Activated CD4-positive, alpha-beta T cell treated with anti-CD3 and anti-CD28 coated beads for 36 hours (primary cell): ENCODE data around the gene SCAI. TPM values are rescaled to one million over a fixed set of nuclear protein-coding genes. Genes with fewer than 3 reads are reported as not detected.
"Not testable (repeated sequence)": the region's sequence is repeated elsewhere in the genome, so short reads cannot be mapped to it uniquely, and the experiment has no call there.

ENCODE experiments used
- ATAC-seq: fragments of 200-7000 bp; cut with Tn5 transposase; one replicate; pipeline ENCODE4 v1.10.0; 2021; ENCODE audit warnings: mild to moderate bottlenecking, moderate library complexity
- CTCF ChIA-PET: fragments of 350-600 bp; sonication (Branson Sonifier 250); formaldehyde crosslinking; loops from one replicate; lab custom pipeline; 2021; ENCODE audit warnings: antibody characterized with exemption; lab: Charles Lee
- POLR2A ChIA-PET: fragments of 350-600 bp; sonication (Branson Sonifier 250); formaldehyde crosslinking; loops from one replicate; lab custom pipeline; 2021; ENCODE audit warnings: antibody characterized with exemption, inconsistent platforms; lab: Charles Lee
- DNase-seq: peaks from one replicate; pipeline ENCODE4 v3.0.0-alpha.2; 2020
- H3K27ac Mint-ChIP-seq: one replicate; pipeline ENCODE4 v1.8.0; 2021; ENCODE audit warnings: mixed read lengths
- H3K27me3 Mint-ChIP-seq: one replicate; pipeline ENCODE4 v1.8.0; 2021; ENCODE audit warnings: mixed read lengths
- H3K36me3 Mint-ChIP-seq: one replicate; pipeline ENCODE4 v1.8.0; 2021; ENCODE audit warnings: low read depth, mixed read lengths
- H3K4me1 Mint-ChIP-seq: one replicate; pipeline ENCODE4 v1.8.0; 2021; ENCODE audit warnings: mixed read lengths
- H3K4me3 Mint-ChIP-seq: one replicate; pipeline ENCODE4 v1.8.0; 2021; ENCODE audit warnings: mild to moderate bottlenecking, moderate library complexity, mixed read lengths
- H3K9me3 Mint-ChIP-seq: one replicate; pipeline ENCODE4 v1.8.0; 2021; ENCODE audit warnings: low read depth, mixed read lengths
- intact Hi-C, 2 experiments: fragments of 100-400 bp; cut with DNase I in 1 of 2; cut with micrococcal nuclease in 1 of 2; formaldehyde crosslinking; loops; one replicate each; pipeline versions ENCODE4 v1.14.2 to v1.15.1; 2022 to 2024; cut with DNase I, micrococcal nuclease
- total RNA-seq, 2 experiments: library from RNA; stranded (reverse); gene quantifications; one replicate each; pipeline ENCODE4 v1.2.3, GENCODE V29; 2021

SCAI gene
- 10 to 100 TPM; 13.0 to 13.8 TPM for total RNA-seq

DNA sequence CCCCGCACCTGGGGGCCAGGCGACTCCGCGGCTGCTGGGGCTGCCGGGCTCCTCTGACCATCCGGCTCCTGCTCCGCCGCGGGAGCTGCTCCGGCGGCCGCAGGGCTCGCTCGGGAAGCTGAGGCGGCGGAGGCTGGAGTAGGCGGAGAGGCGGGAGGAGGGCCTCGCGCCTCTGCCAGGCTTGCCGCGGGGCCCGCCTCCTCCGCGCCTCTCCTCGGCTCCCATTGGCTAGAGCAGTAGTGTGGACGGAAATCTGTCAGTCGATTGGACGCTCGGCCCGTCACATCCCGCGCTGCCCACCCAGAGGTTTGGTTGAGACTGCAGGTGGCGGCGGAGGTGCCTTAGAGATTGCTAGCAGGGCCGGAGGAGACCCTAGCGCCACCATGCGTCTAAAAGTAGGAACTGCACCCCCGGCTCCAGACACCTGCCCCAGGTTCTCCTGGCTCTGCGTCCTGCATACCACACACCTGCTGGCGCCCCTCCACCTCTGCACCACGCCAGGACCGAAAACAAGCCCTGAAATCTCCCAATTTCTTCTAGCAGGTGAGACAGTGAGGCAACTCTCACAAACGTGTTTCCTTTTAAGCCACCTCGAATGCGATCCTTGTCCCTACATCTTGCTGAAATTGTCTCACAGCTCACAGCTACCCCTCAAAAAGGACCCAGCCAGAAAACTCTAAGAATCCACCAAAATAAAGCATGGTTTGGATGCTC, at the start of gene SCAI:
TSS of gene SCAI (minus strand) at position 152 of the 714 bp plus-strand sequence. CDS start at position 61, 91 bp downstream.
- peak within 1 kb of the TSS; percentile 83 for H3K4me3 Mint-ChIP-seq
- ChIA-PET CTCF (interaction anchor here (0.6 to 1.6 kb wide), 19 partner anchors 9 to 1014 kb away, joined by 3 to 9 read pairs (median 4); partner anchors contain the start of gene GOLGA1), POLR2A (interaction anchor here (0.6 kb wide), 1 partner anchor 41 kb away, joined by 6 read pairs; no protein-coding TSS in a partner anchor)
- ATAC-seq (peak; percentile 100), DNase-seq (peak; percentile 99)
- no peaks in the 10 kb centered on the region for H3K9me3 Mint-ChIP-seq
- H3K4me1 Mint-ChIP-seq: peaks cover 35% of the 10 kb centered on the region
- peak within 1 kb of the TSS; percentile 69 for H3K27ac Mint-ChIP-seq
- peaks cover 8% of the 10 kb centered on the region for H3K36me3 Mint-ChIP-seq
- intact Hi-C loops: loop anchor here (1.0 to 5.0 kb wide), 15 partner anchors 10 to 728 kb away; partner anchors contain the start of genes GOLGA1 (in 2 of the 2), NR6A1 (in 2 of the 2), ARPC5L (in 1 of the 2) and HSPA5 (in 1 of the 2)
- H3K27me3 Mint-ChIP-seq: no peaks in the 10 kb centered on the region

DNA sequence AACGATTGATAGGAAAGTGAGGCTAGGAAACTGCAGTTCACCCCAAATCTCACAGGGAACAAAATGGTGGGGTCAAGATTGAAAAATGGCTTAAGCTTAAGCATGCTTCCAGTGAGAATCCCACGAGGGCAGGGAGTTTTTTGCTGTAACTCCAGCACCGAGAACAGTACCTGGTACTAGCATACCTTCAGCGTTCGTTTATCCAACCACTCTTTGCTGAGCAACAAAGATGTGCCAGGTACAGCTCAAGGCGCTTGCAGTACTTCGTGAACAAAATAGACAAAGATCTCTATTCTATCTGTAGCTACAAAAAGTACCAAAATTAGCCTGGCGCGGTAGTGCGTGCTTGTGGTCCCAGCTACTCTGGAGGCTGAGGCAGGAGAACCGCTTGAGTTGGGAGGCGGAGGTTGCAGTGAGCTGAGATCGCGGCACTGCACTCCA, 47.1 kb upstream of the SCAI start:
- POLR2A ChIA-PET: interaction anchor here (0.6 to 0.9 kb wide), 4 partner anchors 10 to 242 kb away, joined by 3 to 6 read pairs (median 4); partner anchors contain the start of gene RABEPK
- peaks cover 71% of the 10 kb centered on the region for H3K4me1 Mint-ChIP-seq

DNA sequence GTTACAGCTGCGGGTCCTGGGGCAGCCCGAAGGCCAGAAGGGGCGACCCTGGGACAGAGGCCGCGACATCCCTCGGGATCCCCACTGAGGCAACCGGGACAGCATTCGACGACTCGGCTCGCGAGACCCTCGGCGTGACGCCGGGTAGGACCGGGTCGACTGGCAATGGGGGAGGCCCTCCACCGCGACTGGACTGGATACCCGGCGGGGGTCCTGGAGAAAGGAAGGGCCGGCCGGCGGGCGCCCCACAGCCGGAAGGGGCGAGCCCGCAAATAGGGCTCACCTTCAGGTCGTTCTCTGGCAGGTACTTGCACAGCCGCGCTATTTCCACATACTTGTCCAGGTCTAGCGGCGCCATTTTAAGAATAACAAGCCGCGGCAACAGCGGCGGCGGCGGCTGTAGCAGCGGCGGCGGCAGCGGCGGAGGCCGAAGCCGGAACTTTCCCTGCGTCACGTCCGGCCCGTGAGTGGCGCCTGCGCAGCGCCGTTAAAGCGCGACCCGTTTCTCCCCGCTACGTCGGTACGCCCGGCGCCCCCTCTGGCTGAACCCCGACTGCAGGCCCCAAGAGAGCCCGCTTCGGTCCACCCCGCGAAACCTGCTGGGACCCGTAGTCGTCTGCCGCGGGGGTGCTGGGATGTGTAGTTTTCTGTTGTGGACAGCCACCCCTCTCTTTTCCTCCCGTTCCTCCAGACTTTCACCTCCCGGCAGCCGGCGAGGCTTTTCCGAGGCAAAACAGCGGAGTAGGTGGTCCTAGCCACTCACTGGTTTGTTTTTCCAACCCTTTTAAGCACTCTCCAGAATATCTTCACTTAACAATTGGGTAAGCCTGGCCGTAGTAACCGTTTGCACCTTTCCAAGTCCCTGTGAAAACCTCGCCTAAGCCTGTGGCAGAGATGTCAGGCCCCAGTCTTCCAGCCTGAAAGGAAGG, 46.3 kb upstream of the SCAI start, which contains the start of gene PPP6C:
TSS of gene PPP6C (minus strand) at position 443 of the 929 bp plus-strand sequence. CDS start at position 358, 85 bp downstream.
- ChIA-PET CTCF (interaction anchor here (0.9 to 1.3 kb wide), 4 partner anchors 9 to 336 kb away, joined by 3 to 6 read pairs (median 4); partner anchors contain the start of gene WDR38), POLR2A (interaction anchor here (0.6 to 0.9 kb wide), 2 partner anchors 49 to 62 kb away, joined by 3 to 4 read pairs; no protein-coding TSS in a partner anchor)
- ATAC-seq: peak; percentile 96
- peak; percentile 99 for DNase-seq
- Mint-ChIP-seq H3K27ac (peak within 1 kb of the TSS; percentile 86), H3K36me3 (peaks cover 3% of the 10 kb centered on the region), H3K27me3 (no peaks in the 10 kb centered on the region), H3K4me3 (peak within 1 kb of the TSS; percentile 83), H3K4me1 (peaks cover 69% of the 10 kb centered on the region), H3K9me3 (no peaks in the 10 kb centered on the region)
- intact Hi-C loops: loop anchor here (1.0 to 5.0 kb wide), 11 partner anchors 11 to 418 kb away; partner anchors contain the start of genes ARPC5L (in 2 of the 2), GOLGA1 (in 2 of the 2), HSPA5 (in 2 of the 2) and RABEPK (in 2 of the 2)

More for the DNA sequence above, 47.1 kb upstream of the SCAI start:
- peak overlapping the region; percentile 83 for H3K4me3 Mint-ChIP-seq
- H3K36me3 Mint-ChIP-seq: no peaks in the 10 kb centered on the region
- H3K27ac Mint-ChIP-seq: peak overlapping the region; percentile 86
- H3K9me3 Mint-ChIP-seq: no peaks in the 10 kb centered on the region
- intact Hi-C loops: loop anchor here in 1 of 2 experiments (1.0 kb wide), 1 partner anchor 32 kb away; no protein-coding TSS in a partner anchor
- DNase-seq (peak; percentile 51), ATAC-seq (peak; percentile 4)
- no peaks in the 10 kb centered on the region for H3K27me3 Mint-ChIP-seq
- CTCF ChIA-PET: interaction anchor here (0.6 to 1.3 kb wide), 5 partner anchors 9 to 674 kb away, joined by 3 to 6 read pairs (median 4); partner anchors contain the start of gene WDR38

DNA sequence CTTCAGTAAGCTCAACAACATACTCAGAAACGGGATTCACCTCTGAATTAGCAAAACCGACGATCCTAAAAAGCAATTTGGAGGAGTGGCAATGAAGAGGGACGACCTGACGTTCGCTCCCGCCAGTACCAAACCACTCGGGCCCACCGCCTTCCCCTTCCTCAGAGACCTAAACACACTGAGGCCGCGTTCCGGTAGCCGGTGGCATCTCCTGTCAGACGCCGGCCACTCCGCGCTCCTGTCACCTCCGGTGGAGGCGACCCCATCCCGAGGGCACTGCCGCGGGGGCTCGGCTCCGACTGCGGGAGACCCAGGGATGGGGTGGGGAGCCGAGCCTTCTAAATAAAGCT, 45.7 kb upstream of the SCAI start:
- Mint-ChIP-seq H3K27me3 (no peaks in the 10 kb centered on the region), H3K4me3 (peak overlapping the region; percentile 83), H3K4me1 (peaks cover 65% of the 10 kb centered on the region), H3K9me3 (no peaks in the 10 kb centered on the region), H3K27ac (peak overlapping the region; percentile 83), H3K36me3 (peaks cover 5% of the 10 kb centered on the region)
- DNase-seq (peak; percentile 58), ATAC-seq (no peak)
- CTCF ChIA-PET: no interaction called here
- POLR2A ChIA-PET: no interaction called here
- intact Hi-C loops: loop anchor here (1.0 to 5.0 kb wide), 10 partner anchors 11 to 418 kb away; partner anchors contain the start of genes ARPC5L (in 2 of the 2), GOLGA1 (in 2 of the 2), HSPA5 (in 2 of the 2) and RABEPK (in 2 of the 2)

DNA sequence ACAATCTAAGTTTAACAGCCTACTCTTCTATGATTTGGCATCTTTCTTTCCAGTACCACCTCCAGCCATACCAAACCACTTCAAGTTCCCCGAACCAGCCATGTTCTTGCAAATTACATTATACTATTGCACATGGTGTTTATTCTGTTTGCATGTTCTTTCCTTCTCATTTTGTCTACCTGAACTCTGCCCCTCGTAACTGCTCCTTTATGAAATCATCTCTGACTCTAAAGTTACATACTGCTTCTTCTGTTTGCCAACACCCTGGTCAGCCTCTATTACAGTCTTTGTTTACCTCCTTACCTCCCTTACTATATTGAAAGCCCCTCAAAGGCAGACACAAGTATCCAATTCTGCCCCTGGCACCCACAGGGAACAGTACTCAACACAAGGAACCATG, 40.2 kb upstream of the SCAI start:
- POLR2A ChIA-PET: no interaction called here
- Mint-ChIP-seq H3K27me3 (no peaks in the 10 kb centered on the region), H3K4me3 (no peak overlapping the region), H3K4me1 (peaks cover 71% of the 10 kb centered on the region), H3K9me3 (peaks cover 5% of the 10 kb centered on the region), H3K27ac (no peak overlapping the region), H3K36me3 (peaks cover 31% of the 10 kb centered on the region)
- intact Hi-C loops: no loop called here
- DNase-seq (no peak), ATAC-seq (no peak)
- CTCF ChIA-PET: interaction anchor here (0.6 kb wide), 1 partner anchor 296 kb away, joined by 3 read pairs; no protein-coding TSS in a partner anchor

DNA sequence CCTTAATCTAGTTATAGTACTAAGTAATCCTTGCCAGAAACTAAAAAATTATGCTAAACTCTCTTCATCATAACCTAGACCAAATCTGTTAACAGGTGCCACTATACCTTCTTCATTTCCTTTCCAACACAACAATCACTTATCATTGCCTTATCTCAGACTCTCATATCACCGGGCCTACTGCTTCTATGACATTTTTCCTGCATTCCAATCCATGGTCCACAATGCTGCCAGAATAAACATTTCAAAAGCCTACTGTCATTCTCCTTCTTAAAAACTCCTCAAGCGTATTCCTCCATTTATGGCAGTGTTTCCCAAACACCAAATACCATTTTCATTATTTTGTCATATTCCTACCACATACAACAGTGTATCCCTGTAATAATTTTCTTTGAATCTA, 39.7 kb upstream of the SCAI start:
- H3K4me3 Mint-ChIP-seq: no peak overlapping the region
- no peaks in the 10 kb centered on the region for H3K27me3 Mint-ChIP-seq
- peaks cover 34% of the 10 kb centered on the region for H3K36me3 Mint-ChIP-seq
- DNase-seq (no peak), ATAC-seq (no peak)
- peaks cover 70% of the 10 kb centered on the region for H3K4me1 Mint-ChIP-seq
- ChIA-PET POLR2A (no interaction called here), CTCF (no interaction called here)
- no peak overlapping the region for H3K27ac Mint-ChIP-seq
- H3K9me3 Mint-ChIP-seq: peaks cover 5% of the 10 kb centered on the region
- intact Hi-C loops: no loop called here

DNA sequence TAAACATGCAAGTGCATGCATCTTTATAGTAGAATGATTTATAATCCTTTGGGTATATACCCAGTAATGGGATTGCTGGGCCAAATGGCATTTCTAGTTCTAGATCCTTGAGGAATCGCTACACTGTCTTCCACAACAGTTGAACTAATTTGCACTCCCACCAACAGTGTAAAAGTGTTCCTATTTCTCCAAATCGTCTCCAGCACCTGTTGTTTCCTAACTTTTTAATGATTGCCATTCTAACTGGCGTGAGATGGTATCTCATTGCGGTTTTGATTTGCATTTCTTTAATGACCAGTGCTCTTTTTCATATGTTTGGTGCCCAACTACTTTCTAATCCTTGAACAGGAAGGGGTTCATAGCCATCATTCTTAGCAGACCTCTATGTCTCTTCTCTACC, 38.4 kb upstream of the SCAI start:
- Mint-ChIP-seq H3K36me3 (peaks cover 34% of the 10 kb centered on the region), H3K27ac (peak overlapping the region; percentile 18), H3K4me1 (peaks cover 66% of the 10 kb centered on the region)
- POLR2A ChIA-PET, H3K4me3 Mint-ChIP-seq, H3K27me3 Mint-ChIP-seq, ATAC-seq, intact Hi-C loops, H3K9me3 Mint-ChIP-seq, DNase-seq: not testable (repeated sequence)
- CTCF ChIA-PET: interaction anchor here (1.0 kb wide), 1 partner anchor 16 kb away, joined by 3 read pairs; no protein-coding TSS in a partner anchor

DNA sequence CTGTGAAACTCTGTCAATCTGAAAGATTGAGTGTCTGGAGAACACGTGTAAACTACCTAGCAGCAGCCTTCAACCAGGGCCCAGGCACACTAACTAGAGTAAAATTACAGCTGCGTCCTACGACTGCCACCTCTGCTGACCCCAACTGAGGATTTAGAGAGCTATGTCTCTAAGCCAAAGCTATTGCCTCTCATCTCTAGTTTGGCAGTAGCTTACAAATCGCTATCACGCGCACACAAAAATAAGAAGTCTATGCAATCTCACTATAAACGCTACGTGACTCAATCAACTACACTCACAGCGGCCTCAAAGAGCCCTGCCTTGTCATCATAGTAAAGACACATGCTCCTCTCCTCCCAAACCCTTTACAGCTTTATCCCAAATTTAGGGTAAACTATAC, 37.5 kb upstream of the SCAI start:
- POLR2A ChIA-PET: no interaction called here
- DNase-seq (no peak), ATAC-seq (no peak)
- H3K4me3 Mint-ChIP-seq: no peak overlapping the region
- H3K27me3 Mint-ChIP-seq: no peaks in the 10 kb centered on the region
- H3K27ac Mint-ChIP-seq: peak overlapping the region; percentile 65
- CTCF ChIA-PET: no interaction called here
- H3K9me3 Mint-ChIP-seq: peaks cover 5% of the 10 kb centered on the region
- H3K4me1 Mint-ChIP-seq: peaks cover 70% of the 10 kb centered on the region
- H3K36me3 Mint-ChIP-seq: peaks cover 34% of the 10 kb centered on the region
- intact Hi-C loops: no loop called here

DNA sequence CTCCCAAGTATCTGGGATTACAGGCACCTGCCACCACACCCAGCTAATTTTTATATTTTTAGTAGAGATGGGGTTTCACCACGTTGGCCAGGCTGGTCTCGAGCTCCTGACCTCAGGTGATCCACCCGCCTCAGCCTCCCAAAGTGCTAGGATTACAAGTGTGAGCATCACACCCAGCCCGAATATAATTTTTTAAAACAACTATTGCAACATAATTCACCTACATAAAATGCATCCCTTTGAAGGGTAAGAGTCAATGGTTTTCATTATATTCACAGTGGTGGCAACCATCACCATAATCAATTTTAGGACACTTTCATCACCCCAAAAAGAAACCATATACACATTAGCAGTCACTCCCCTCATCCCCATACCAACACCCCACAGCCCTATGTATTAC, 36.4 kb upstream of the SCAI start:
- ATAC-seq, POLR2A ChIA-PET, H3K4me3 Mint-ChIP-seq, intact Hi-C loops, H3K27me3 Mint-ChIP-seq, H3K9me3 Mint-ChIP-seq, DNase-seq, H3K27ac Mint-ChIP-seq: not testable (repeated sequence)
- Mint-ChIP-seq H3K36me3 (peaks cover 31% of the 10 kb centered on the region), H3K4me1 (peaks cover 60% of the 10 kb centered on the region)
- CTCF ChIA-PET: interaction anchor here (0.7 kb wide), 1 partner anchor 29 kb away, joined by 3 read pairs; no protein-coding TSS in a partner anchor

DNA sequence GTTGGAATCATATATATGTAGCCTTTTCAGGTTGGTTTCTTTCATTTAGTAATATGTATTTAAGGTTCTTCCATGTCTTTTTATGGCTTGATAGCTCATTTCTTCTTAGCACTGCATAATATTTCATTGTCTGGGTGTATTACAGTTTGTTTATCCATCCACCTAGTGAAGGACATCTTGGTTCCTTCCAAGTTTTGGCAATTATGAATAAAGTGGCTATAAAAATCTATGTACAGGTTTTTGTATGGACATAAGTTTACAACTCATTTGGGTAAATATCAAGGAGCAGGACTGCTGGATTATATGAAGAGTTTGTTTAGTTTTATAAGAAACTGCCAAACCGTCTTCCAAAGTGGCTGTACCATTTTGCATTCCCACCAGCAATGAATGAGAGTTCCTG, 34.6 kb upstream of the SCAI start:
- Mint-ChIP-seq H3K36me3 (peaks cover 25% of the 10 kb centered on the region), H3K27me3 (no peaks in the 10 kb centered on the region), H3K27ac (no peak overlapping the region), H3K9me3 (peaks cover 5% of the 10 kb centered on the region), H3K4me3 (no peak overlapping the region), H3K4me1 (peaks cover 58% of the 10 kb centered on the region)
- intact Hi-C loops: no loop called here
- ChIA-PET POLR2A (no interaction called here), CTCF (interaction anchor here (0.7 kb wide), 1 partner anchor 34 kb away, joined by 4 read pairs; no protein-coding TSS in a partner anchor)
- ATAC-seq (no peak), DNase-seq (no peak)
